DND-41 (cell line): ENCODE results near the gene KRTAP2-4.

Experiments
- ATAC-seq: fragments of 200-7000 bp; cut with Tn5 transposase; 3 replicates; pipeline ENCODE4 v1.9.1; 2021; ENCODE audit warnings: low read depth; ENCODE audit not compliant: insufficient read depth
- DNase-seq: peaks from one replicate; pipeline ENCODE4 v3.0.0-alpha.2; 2020
- H2AFZ ChIP-seq: 2 replicates; pipeline ENCODE4 v1.6.0; 2012; ENCODE audit warnings: low read depth, low read length
- H3K27ac ChIP-seq: 2 replicates; pipeline ENCODE4 v1.5.1; 2012; ENCODE audit warnings: low read length, inconsistent platforms
- H3K27me3 ChIP-seq: fragments of 200-600 bp; sonication (generic); 2 replicates; pipeline ENCODE4 v1.6.0; 2012; ENCODE audit warnings: low read length, mild to moderate bottlenecking, inconsistent platforms; ENCODE audit not compliant: insufficient read depth, poor library complexity
- H3K36me3 ChIP-seq: 2 replicates; pipeline ENCODE4 v1.5.1; 2012; ENCODE audit warnings: low read length, inconsistent platforms; ENCODE audit not compliant: insufficient read depth
- H3K4me1 ChIP-seq: 2 replicates; pipeline ENCODE4 v1.5.1; 2012; ENCODE audit warnings: mild to moderate bottlenecking, low read length; ENCODE audit not compliant: insufficient read depth
- H3K4me2 ChIP-seq: 2 replicates; pipeline ENCODE4 v1.6.0; 2012; ENCODE audit warnings: mild to moderate bottlenecking, moderate library complexity, low read length, inconsistent platforms; ENCODE audit not compliant: insufficient read depth
- H3K4me3 ChIP-seq, 2 experiments: fragments of 200-600 bp in 1 of 2; shearing (Covaris generic) in 1 of 2; 2 replicates each; pipeline ENCODE4 v1.5.1; 2012 to 2016; ENCODE audit warnings: inconsistent platforms in 2 of 2, low read length in 2 of 2, mild to moderate bottlenecking in 2 of 2, low read depth in 1 of 2, moderate library complexity in 1 of 2
- H3K79me2 ChIP-seq: 2 replicates; pipeline ENCODE4 v1.6.0; 2012; ENCODE audit warnings: low read length, inconsistent platforms; ENCODE audit not compliant: insufficient read depth
- H3K9ac ChIP-seq: 2 replicates; pipeline ENCODE4 v1.6.0; 2012; ENCODE audit warnings: low read depth, mild to moderate bottlenecking, inconsistent platforms, low read length, moderate library complexity
- H3K9me3 ChIP-seq: 2 replicates; pipeline ENCODE4 v1.5.1; 2012; ENCODE audit warnings: low read length, moderate library complexity, mild to moderate bottlenecking, inconsistent platforms; ENCODE audit not compliant: insufficient read depth, severe bottlenecking
- H4K20me1 ChIP-seq: 2 replicates; pipeline ENCODE4 v1.6.0; 2012; ENCODE audit warnings: low read length; ENCODE audit not compliant: insufficient read depth
- EZH2 ChIP-seq: IDR thresholded peaks from 3 replicates; pipeline ENCODE4 v1.6.1; 2012; ENCODE audit warnings: borderline replicate concordance, low read depth, mild to moderate bottlenecking, moderate library complexity, low read length, inconsistent platforms; ENCODE audit not compliant: severe bottlenecking
- TF ChIP-seq, protein P1 (sequence below): IDR thresholded peaks from 2 replicates; pipeline ENCODE4 v1.5.1; 2012; ENCODE audit warnings: borderline replicate concordance, low read length, moderate library complexity, mild to moderate bottlenecking; ENCODE audit not compliant: poor library complexity, severe bottlenecking; ENCODE audit errors: extremely low read depth

Gene KRTAP2-4

DNA sequence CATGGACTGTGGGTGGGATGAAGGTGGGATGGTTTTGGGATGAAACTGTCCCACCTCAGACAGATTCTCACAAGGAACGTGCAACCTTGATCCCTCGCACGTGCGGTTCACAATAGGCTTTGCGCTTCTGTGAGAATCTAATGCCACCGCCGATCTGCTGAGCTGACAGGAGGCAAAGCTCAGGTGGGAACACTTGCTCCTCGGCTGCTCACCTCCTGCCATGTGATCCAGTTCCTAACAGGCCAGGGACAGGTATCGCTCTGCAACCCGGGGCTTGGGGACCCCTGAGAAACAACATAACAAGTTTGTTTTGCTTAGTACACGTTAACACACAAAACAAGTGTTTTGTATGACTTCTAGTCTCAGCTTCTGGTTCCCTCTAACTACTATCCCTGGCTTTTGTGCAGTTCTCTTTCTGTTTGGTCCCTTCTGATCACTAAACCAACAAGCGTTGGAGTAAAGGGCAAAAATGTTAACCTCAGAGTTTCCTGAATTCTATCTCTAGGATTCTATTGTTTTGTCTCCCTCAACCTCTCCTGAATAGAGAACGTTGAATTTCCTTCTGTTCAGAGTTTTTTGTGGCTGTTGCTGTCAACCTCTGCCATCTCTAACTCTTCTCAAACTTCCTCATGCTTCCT, 49.0 kb downstream of the KRTAP2-4 start:
- DNase-seq, result no peak
- Histone ChIP-seq H3K9me3 (no peaks in the 10 kb centered on the region), H3K27ac (no peak overlapping the region), H3K36me3 (no peaks in the 10 kb centered on the region), H3K27me3 (peaks cover 11% of the 10 kb centered on the region), H2AFZ (no peak overlapping the region), H3K4me1 (no peaks in the 10 kb centered on the region), H3K79me2 (no peaks in the 10 kb centered on the region), H3K4me3 (no peak overlapping the region), H3K4me2 (no peak overlapping the region), H3K9ac (no peak overlapping the region), H4K20me1 (no peaks in the 10 kb centered on the region)
- TF ChIP-seq, protein P1, sequence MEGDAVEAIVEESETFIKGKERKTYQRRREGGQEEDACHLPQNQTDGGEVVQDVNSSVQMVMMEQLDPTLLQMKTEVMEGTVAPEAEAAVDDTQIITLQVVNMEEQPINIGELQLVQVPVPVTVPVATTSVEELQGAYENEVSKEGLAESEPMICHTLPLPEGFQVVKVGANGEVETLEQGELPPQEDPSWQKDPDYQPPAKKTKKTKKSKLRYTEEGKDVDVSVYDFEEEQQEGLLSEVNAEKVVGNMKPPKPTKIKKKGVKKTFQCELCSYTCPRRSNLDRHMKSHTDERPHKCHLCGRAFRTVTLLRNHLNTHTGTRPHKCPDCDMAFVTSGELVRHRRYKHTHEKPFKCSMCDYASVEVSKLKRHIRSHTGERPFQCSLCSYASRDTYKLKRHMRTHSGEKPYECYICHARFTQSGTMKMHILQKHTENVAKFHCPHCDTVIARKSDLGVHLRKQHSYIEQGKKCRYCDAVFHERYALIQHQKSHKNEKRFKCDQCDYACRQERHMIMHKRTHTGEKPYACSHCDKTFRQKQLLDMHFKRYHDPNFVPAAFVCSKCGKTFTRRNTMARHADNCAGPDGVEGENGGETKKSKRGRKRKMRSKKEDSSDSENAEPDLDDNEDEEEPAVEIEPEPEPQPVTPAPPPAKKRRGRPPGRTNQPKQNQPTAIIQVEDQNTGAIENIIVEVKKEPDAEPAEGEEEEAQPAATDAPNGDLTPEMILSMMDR, result no peak
- TF ChIP-seq EZH2, result no peak
- no peak for ATAC-seq

GRCh38 chr17:41015454-41015853, 50.2 kb downstream of the KRTAP2-4 start:
- Histone ChIP-seq H2AFZ (no peak overlapping the region), H3K4me3 (no peak overlapping the region), H3K27ac (no peak overlapping the region), H3K9me3 (no peaks in the 10 kb centered on the region), H3K36me3 (no peaks in the 10 kb centered on the region), H3K4me1 (no peaks in the 10 kb centered on the region), H3K27me3 (peaks cover 16% of the 10 kb centered on the region), H3K4me2 (no peak overlapping the region), H3K9ac (no peak overlapping the region), H3K79me2 (no peaks in the 10 kb centered on the region), H4K20me1 (no peaks in the 10 kb centered on the region)
- ATAC-seq, result no peak
- TF ChIP-seq EZH2, result no peak
- TF ChIP-seq, protein P1, result no peak
- no peak for DNase-seq
